HuH-7 (cell line): ENCODE results near the gene NT5C.
"Not testable (repeated sequence)": the region's sequence is repeated elsewhere in the genome, so short reads cannot be mapped to it uniquely, and the experiment has no call there.

Source experiments
- DNase-seq: peaks from one replicate; pipeline ENCODE4 v3.0.0; 2011; ENCODE audit warnings: low spot score

Gene NT5C

GRCh38 chr17:75144816-75145512 is 13.4 kb upstream of the NT5C start:
- DNase-seq = no peak

GRCh38 chr17:75142236-75142971 is 10.9 kb upstream of the NT5C start:
- no peak for DNase-seq

GRCh38 chr17:75138519-75138918 is 7.0 kb upstream of the NT5C start:
- DNase-seq = no peak

GRCh38 chr17:75137762-75138161 is 6.2 kb upstream of the NT5C start:
- DNase-seq = not testable (repeated sequence)

- DNase-seq = no peak
Measured at GRCh38 chr17:75135946-75136345, 4.4 kb upstream of the NT5C start.

- DNase-seq = no peak
Measured at GRCh38 chr17:75135452-75135851, 3.9 kb upstream of the NT5C start.

- DNase-seq = not testable (repeated sequence)
Measured at GRCh38 chr17:75133607-75134347, 2.2 kb upstream of the NT5C start.

GRCh38 chr17:75133001-75133400 is 1.5 kb upstream of the NT5C start:
- no peak for DNase-seq

GRCh38 chr17:75132018-75133000 is 767 bp upstream of the NT5C start:
- not testable (repeated sequence) for DNase-seq

- peak; percentile 84 for DNase-seq
Measured at GRCh38 chr17:75130632-75131277, 787 bp downstream of the NT5C start.

GRCh38 chr17:75130059-75130631 is 1.4 kb downstream of the NT5C start:
- DNase-seq = no peak

GRCh38 chr17:75129576-75129975 is 2.0 kb downstream of the NT5C start:
- DNase-seq = no peak

GRCh38 chr17:75128694-75129505 is 2.6 kb downstream of the NT5C start:
- DNase-seq = no peak

GRCh38 chr17:75127936-75128335 is 3.6 kb downstream of the NT5C start:
- DNase-seq = not testable (repeated sequence)

- DNase-seq = no peak
Measured at GRCh38 chr17:75126954-75127353, 4.6 kb downstream of the NT5C start.

GRCh38 chr17:75125984-75126383 is 5.6 kb downstream of the NT5C start:
- DNase-seq = no peak

GRCh38 chr17:75124819-75125162 is 6.8 kb downstream of the NT5C start:
- DNase-seq = no peak

- DNase-seq = peak; percentile 54
Measured at GRCh38 chr17:75124041-75124818, 7.3 kb downstream of the NT5C start.

GRCh38 chr17:75118307-75118706 is 13.2 kb downstream of the NT5C start:
- no peak for DNase-seq
